Measurements from ENCODE around the gene KIAA1755. TPM values are rescaled to one million over a fixed set of nuclear protein-coding genes. Genes with fewer than 3 reads are reported as not detected.

Gene KIAA1755
- total RNA-seq, 4 donors from 2014 or later: 1.1 to 3.6 (median 2.1) TPM

GRCh38 chr20:38230253-38230551 is 30.3 kb downstream of the KIAA1755 start:
- no peak for TF ChIP-seq CTCF (IDR thresholded peaks at IDR 0.05; ENCODE audit: low read depth)

GRCh38 chr20:38229376-38230252 is 30.9 kb downstream of the KIAA1755 start:
- TF ChIP-seq CTCF (IDR thresholded peaks at IDR 0.05; ENCODE audit: low read depth): no peak

GRCh38 chr20:38228436-38228835 is 32.1 kb downstream of the KIAA1755 start:
- TF ChIP-seq CTCF (IDR thresholded peaks at IDR 0.05; ENCODE audit: low read depth): no peak

GRCh38 chr20:38227420-38228360 is 32.8 kb downstream of the KIAA1755 start:
- no peak for TF ChIP-seq CTCF (IDR thresholded peaks at IDR 0.05; ENCODE audit: low read depth)

- no peak for TF ChIP-seq CTCF (IDR thresholded peaks at IDR 0.05; ENCODE audit: low read depth)
Measured at GRCh38 chr20:38226553-38226952, 34.0 kb downstream of the KIAA1755 start.

- no peak for TF ChIP-seq CTCF (IDR thresholded peaks at IDR 0.05; ENCODE audit: low read depth)
Measured at GRCh38 chr20:38225900-38226263, 34.7 kb downstream of the KIAA1755 start.

- no peak for TF ChIP-seq CTCF (IDR thresholded peaks at IDR 0.05; ENCODE audit: low read depth)
Measured at GRCh38 chr20:38225240-38225899, 35.2 kb downstream of the KIAA1755 start.
